Muscle of back (tissue), 11 donors: ENCODE data around the gene MYOZ1. TPM values are rescaled to one million over a fixed set of nuclear protein-coding genes. Genes with fewer than 3 reads are reported as not detected.
A peak's percentile ranks its signal among the peaks of the same experiment; 100 is the strongest.
"Not testable (repeated sequence)": the region's sequence is repeated elsewhere in the genome, so short reads cannot be mapped to it uniquely, and the experiment has no call there.

Experiments
- DNase-seq, 3 donors: peaks; one replicate each; pipeline versions ENCODE4 v3.0.0 to v3.0.0-alpha.2; 2013
- polyA plus RNA-seq, 10 donors: library from polyadenylated mRNA; unstranded; fragments of 120-200 nt; gene quantifications; one replicate each; pipeline ENCODE4 v1.2.1, GENCODE V29; 2013; ENCODE audit not compliant: insufficient read length in 10 of 10

MYOZ1 gene
- polyA plus RNA-seq, 10 donors: 161 to 618 (median 528) TPM

DNA sequence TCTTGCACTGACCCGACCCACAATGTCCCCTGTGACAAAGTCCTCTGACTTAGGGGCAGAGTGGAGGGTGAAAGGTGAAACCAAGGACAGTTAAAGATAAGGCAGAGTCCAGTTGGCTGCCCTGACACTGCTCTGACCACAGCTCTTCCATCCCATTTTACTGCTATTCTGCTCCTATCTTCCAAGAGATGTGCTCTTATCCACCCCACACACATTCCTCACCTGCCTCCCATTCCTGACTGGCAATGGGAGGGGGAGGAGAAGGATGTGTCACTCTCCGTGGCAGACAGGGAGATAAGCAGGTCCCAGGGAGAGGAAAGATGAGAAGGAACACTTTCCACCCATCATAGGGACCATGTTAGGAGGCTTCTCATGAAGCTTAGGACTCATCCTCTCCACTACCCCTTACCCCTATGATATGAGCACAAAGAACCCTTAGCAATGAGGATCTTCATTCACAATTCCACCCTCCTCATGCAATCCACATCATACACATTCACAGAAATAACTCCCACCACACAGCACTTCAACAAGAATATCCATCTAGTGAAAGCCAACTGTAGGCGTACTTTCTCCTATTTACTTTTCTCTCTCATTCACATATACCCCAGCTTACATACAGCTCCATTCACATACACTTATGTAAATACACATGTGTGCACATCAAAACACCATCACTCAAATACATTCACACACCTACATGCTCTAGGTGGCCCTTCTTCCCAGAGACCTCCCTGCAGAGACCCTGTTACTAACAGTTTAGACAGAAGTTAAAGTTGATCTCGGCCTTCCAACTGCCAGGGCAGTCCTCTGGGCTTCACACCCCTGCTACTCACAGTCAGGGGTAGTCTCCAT is 7.9 kb upstream of the MYOZ1 start:
- DNase-seq: no peak

DNA sequence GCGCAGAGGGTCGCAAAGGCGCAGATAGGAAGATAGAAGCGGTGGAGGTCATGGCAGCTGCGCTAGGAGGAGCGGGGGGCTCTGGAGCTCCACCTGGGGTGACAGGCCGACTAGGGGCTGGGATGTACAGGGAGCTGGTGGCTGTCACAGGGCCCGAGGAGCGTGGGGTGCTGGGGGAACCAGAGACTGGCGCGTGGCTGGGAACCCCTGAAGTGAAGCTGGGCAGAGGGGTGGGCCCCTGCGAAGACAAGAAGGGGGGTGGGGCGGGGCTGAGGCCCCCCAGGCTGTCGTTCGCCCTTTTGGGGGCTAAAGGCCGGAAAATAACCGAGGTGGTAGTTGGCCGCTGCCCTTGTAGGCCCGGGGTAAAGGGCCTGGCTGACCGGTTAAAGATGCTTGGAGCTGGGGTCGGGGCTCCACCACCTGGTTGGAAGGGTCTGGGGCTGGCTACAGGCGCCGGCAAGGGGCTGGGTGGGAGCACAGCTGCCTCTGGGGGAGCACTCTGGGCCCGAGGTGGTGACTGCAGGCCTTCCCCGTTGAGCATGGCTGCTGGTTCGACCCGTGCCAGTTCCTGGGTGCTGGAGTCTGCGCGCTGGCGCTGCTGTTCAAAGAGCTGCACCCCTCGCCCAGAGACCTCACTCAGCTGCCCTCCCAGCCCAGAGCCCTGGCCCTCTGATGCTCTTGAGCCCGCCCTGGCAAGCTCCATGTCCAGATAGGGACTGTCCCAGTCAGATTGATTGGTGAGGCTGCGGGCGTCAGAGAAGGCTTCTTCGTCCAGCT is 6.8 kb upstream of the MYOZ1 start:
- peak in 1 of 3 donors; percentile 16 for DNase-seq

DNA sequence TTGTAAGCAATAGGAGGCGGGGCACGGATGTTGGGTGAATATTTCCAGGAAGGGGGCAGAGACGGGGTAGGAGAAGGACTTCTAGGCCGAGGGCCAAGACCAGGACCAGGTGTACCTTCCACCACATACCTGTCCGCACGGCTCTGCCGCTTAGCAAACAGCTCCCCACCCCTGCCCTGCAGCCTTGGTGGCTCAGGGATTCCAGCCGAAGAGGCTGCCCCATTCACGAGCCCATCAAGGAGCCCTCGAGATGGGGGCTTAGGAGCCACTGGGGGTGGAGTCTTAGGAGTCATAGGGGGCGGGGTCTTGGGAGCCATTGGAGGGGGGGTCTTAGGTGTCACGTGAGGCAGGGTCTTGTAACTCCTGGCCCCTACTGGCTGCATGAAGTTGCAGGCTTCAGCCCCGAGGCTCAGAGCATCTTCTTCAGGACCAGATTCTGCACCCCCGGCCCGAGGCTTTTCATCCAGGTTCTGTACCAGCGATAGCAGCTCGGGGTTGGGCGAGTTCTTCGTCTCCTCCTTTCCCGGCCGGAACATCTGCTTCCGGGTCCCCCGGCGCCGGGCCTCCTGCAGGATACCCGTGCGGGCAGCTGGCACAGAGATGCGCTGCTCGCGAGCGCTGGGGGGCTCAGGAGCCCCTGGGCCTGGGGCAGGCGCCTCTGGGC is 6.1 kb upstream of the MYOZ1 start:
- DNase-seq: peak; percentile 56 to 88 (median 69)

DNA sequence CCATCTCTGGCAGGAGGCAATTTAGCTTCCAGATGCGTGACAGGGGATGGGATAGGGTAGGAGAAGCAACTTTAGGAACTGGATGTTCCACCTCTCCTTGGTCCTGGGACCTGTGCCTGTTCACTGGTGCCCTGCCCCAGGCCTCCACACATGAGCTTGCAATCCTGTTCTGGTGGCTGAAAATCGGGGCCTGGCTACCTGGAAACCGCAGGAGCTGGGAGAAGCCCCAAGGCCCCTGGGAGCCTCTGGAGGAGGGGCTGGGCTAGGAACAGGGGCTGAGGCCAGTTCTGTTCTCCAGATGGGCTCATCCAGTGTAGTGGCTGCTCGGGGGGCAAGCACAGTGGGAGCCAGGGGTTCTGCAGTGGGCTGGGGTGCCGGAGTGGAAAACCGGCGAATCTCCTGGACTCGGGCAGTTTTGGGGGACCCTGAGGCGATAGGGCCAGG is 5.3 kb upstream of the MYOZ1 start:
- DNase-seq: no peak

DNA sequence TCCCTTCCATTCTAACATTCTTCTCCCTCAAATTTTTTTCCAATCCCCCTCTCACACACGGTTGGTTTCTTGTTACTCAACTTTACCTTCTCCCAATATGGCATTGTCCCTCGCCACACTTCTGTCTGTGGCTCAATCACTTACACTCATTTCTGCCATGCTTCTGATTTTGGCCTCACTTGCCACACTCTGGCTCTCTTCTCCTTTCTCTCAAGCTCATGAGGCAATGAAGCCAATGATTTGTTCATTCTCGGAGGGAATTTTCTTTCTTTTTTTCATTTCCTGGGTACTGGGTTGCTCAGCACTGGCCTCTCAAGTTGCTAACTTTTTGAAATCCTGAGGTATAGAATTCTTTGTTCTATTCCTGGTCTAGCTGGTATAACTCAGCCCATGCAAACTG is 4.0 kb upstream of the MYOZ1 start:
- DNase-seq: no peak

DNA sequence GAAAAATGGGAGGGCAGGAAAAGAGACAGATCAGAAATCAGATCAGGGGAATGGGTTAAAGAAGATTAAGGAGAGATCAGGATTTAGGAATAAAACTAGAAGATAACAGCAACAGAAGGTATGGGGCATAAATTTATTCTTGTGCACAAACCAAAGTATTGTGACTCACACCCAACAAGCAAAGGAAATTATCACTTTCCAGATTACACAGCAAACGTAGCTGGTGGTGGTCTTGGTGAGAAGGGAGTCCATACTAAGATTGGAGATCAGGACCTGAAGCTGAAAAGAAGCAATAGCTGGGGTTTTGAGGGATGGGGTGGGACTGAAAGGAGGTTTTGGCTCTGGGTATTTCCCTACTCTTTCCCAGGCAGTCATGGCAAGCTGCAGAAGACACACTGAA is 3.5 kb upstream of the MYOZ1 start:
- DNase-seq: no peak

DNA sequence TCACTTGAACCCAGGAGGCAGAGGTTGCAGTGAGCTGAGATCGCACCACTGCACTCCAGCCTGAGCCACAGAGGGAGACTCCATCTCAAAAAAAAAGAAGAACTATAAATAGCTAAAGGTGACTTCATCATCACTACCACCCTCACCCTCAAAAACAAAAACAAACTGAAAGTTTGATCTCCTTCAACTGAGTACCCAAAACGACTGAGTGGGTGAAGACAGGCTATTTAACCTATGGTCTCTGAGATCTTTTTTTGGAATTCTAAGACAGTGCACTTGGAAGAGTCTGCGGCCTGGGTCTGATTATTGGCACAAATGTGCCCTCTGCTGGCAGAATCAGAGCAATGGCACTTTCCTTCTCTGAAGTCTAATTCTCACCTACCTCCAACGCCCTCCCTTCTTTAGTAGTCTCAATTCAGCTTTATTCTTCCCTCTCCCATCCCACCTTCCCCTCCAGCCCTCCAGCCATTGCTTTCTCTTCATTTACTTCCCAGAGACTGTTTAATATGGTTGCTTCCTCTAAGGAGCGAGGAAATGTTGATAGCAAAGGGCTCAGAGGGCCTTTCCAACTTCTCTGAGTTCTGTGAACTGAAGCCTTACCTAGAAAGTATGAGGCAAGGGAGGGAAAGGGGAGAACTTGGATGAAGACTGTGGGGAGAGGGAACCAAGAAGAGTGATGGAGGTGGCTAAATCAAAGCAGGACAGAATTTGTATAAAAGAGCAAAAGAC is 2.9 kb upstream of the MYOZ1 start:
- peak; percentile 66 to 85 (median 80) for DNase-seq

DNA sequence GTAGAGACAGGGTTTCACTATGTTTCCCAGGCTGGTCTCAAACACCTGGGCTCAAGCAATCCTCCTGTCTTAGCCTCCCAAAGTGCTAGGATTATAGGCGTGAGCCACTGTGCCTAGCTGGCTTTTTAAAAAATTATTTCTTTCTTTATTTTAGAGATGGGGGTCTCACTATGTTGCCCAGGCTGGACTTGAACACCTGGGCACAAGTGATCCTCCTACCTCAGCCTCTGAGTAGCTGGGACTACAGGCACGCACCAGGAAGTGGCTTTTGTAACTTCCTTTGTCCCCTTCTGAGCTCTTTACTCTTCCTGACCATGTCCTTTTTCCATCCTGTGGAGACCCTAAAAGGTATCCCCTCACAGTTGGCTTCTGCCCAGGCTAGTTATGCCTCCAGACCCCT is 2.1 kb upstream of the MYOZ1 start:
- no peak for DNase-seq

DNA sequence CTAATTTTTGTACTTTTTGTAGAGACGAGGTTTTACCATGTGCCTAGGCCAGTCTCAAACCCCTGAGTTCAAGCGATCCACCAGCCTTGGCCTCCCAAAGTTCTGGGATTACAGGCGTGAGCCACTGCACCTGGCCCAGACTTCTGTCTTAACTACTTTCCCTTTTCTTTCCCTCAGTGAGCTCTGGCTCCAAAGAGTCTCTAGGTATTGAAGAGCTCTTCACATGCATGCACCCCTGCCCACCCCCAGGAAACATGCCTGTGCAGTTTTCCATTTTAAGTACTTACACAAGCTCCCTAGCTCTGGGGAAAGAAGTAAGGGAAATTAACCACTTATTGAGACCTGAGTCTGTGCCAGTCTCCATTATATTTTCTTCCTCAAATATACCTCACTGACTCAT is 2.0 kb downstream of the MYOZ1 start:
- DNase-seq: no peak

DNA sequence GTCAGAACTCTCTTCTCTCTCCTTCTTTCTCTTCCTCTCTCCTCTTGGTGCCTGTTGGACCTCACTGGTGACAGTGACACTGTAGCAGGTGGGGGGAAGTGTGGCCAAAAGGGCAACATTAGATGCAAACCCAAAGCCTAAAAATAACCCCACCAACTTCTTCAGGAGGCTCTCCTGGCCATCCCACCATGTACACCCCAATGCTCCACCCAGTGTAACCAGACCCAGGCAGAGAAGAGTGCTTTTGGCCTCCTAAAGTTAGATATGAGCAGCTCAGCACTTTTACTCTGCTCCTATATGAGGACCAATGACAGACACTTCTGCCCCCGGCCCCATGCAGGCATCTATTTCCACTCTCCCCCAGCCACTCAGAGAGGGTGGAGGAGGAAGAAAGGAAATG is 5.5 kb downstream of the MYOZ1 start:
- DNase-seq: peak in 2 of 3 donors; percentile 24 to 59

DNA sequence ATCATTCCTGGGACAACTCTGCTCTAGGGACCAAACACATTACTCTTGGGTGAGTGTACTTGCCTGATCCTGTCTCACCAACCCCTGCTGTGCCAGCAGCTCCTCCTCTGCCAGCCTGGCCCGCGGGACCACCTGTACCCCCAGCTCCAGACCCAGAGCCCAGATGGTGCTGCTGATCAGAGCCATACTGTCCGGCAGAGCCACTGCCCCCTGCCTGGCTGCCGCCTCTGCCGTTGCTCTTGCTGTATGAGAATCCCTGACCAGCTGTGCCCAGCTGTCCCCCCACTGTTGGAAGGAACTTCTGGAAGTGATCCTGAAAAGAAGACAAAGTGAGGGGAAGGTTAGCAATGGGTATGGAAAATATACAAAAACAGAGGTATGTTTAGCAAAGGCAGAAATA is 6.9 kb downstream of the MYOZ1 start:
- peak in 1 of 3 donors; percentile 42 for DNase-seq

DNA sequence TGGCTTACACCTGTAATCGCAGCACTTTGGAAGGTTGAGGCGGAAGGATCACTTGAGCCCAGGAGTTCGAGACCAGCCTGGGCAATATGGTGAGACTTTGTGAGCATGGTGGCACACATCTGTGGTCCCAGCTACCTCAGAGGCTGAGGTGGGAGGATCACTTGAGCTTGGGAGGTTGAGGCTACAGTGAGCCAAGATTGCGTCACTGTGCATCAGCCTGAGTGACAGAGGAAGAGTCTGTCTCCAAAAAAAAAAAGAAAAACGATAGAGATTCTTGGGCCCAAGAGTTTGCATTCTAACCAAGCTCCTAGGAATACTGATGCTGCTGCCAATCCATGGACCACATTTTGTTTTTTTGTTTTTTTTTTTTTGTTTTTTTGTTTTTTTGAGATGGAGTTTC is 12.1 kb downstream of the MYOZ1 start:
- no peak for DNase-seq

DNA sequence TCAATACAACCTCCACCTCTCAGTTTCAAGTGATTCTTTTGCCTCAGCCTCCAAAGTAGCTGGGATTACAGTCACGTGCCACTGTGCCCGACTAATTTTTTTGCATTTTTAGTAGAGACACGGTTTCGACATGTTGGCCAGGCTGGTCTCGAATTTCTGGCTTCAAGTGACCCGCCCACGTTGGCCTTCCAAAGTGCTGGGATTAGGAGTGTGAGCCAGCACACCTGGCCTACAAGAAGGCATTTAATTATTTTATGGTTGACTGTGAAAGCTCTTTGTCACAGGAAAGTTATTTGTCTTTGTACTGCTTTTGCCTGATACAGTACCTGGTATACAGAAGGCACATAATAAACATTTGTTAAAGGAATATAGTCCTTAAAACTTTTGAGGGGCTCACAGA is 12.9 kb downstream of the MYOZ1 start:
- DNase-seq: no peak

DNA sequence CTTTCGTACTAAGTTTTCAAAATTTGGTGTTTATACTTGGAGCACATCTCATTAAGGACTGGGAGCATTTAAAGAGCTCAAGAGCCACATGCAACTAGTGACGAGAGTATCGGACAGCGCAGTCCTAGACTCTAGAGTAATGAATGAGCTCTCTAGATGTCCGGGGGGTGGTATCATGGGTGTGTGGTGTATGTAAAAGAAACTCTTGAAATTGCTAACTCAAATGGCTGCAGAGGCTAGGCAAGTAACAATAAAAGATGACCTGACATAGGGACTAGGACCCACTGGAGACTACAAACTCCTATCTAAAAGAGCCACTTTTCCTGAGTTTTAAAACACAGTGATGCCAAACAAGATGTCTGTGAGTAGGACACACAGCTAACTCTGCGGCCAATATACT is 14.0 kb downstream of the MYOZ1 start:
- DNase-seq: no peak

DNA sequence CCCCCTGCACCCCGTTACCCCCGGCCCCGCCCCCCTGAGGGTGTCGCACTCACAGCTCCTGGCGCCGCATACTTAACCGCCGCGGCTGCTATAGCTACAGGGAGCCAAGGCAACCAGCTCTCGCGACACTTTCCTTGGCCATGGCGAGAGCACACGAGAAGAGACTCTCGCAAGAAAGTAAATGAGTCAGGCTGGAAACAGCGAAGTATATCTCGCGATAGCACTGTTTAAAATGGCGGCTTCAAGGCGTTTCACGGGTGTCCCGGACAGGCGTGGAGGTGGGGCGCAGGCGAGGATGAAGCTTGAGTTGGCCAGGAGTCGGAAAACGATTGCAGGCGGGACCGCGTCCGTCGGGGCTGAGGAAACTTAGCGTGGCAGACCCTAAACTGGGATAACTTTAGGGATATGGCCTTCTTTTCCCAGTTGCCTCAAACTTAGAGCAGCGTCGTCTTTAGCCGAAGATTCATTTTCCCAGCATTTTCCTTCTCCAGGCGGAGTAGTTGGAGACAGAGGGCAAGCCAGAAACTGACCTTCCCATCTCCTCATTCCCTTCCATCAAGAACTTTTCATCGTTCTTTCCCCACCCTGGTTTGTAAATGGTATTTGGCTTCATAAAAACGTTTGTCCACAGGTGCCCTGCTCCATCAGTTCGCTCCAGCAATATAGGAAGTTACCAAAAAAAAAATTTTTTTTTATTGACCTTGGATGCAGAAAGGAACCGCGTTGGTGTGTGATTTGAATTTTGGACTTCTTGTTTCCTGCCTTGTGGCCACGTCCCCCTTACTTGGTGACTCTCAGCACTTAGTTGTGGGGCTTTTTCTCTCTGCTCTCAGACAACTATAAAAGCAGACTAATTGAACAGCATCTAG is 15.2 kb downstream of the MYOZ1 start:
- DNase-seq: peak; percentile 98 to 99 (median 98)

DNA sequence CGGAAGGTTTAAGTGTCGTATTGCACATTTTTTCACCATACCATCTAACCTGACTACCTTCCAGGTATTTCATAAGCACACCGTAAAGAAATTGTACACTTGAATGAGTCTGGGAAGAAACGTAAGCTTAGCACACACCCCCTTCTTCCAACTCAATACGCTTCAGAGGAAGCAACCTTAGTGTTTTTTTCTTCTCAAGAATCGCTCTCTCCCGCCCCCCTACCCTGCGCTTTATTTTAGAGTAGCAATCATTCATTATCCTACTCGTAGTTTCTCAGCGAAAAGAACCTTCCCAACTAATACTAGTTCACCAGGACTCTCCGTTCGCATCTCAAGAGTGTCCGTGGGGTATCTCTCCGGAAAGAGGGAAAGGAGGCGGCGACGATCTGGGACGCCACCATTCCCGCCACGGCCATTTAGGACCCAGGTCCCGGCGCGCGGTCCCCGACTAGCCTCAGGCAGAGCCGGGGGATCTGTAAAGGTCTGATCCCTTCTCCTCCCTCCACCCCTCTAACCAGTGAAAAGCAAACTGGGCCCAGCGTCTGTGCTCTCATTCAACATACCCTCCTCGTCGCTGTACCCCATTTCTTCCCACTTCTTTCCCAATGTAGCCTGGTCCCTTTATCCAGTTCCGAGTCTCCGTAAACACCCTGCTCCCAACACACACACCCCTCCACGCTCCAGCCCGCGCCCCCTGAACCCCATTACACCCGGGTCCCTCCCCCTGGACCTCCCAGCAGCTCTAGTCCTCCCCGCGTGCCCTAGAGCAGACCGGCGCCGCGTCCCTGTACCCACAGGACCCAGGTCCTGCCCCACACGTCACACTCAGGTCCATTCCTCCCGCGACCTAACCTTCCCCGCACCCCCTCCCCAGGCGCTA is 16.0 kb downstream of the MYOZ1 start:
- peak in 1 of 3 donors; percentile 56 for DNase-seq

DNA sequence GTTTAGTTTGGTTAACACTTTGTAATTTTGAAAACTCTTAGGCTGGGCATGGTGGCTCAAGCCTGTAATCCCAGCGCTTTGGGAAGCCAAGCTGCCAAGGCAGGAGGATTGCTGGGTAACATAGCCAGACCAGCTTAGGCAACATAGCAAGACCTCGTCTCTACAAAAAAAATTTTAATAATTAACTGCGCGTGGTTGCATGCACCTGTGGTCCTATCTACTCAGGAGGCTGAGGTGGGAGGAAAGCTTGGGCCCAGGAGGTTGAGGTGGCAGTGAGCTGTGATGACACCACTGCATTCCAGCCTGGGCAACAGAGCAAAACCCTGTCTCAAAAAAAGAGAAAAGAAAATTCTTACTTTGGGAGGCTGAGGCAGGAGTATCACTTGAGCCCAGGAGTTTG is 18.2 kb downstream of the MYOZ1 start:
- no peak for DNase-seq

DNA sequence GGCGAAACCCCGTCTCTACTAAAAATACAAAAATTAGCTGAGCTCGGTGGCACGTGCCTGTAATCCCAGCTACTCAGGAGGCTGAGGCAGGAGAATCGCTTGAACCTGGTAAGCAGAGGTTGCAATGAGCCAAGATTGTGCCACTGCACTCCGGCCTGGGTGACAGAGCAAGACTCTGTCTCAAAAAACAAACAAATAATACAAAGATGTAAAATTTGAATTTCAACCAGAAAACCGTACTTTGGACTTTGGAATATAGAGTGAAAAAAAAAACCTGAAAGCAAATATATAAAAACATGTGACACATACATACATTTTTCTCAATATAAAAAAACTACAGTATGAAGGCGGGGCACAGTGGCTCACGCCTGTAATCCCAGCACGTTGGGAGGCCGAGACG is 20.3 kb downstream of the MYOZ1 start:
- not testable (repeated sequence) for DNase-seq

DNA sequence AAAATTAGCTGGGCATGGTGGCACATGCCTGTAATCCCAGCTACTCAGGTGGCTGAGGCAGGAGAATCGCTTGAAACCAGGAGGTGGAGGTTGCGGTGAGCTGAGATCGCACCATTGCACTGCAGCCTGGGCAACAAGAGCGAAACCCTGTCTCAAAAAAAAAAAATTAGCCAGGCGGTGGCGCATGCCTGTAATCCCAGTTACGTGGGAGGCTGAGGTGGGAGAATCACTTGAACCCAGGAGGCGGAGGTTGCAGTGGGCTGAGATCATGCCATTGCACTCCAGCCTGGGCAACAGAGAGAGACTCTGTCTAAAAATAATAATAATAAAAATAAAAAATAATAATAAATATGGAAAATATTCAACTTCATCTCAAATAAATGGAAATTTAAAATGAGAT is 24.1 kb downstream of the MYOZ1 start:
- DNase-seq: not testable (repeated sequence)

DNA sequence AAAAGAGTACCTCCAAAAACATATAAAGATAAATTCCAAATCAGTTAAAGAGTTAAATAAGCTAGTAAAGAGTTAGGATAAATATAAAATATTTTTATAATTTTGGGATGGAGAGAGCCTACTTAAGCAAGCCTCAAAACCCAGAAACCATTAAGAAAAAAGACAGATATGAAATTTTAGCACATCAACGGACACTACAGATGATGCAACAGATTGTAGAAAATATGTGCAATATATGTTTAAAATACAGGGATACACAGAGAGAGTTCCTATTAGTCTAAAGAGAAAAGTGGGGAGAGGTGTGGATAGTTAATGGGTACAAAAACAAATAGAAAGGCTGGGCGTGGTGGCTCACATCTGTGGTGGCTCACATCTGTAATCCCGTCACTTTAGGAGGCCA is 26.6 kb downstream of the MYOZ1 start:
- no peak for DNase-seq
